Measurements from ENCODE around the gene ACSL1.
"Not testable (repeated sequence)": the region's sequence is repeated elsewhere in the genome, so short reads cannot be mapped to it uniquely, and the experiment has no call there.

ACSL1 gene

DNA sequence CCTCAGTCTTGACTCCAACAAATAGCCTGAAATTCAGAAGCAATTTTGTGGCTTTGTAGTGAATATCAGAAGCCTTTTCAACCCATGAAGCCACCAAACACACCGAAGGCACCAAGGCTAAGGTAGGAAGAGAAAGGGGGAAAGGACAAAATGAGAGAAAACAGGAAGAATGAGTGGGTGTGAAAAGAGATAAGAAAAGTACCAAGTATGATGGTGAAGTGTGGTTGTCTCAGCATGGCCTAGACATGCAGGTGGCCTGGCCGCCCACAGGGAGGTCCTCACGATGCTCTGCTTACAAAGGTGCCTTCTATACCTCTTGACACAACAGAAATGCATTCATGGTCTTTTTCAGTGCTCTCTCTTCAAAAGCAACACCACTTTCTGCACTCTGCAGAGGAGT lies 34.9 kb downstream of the ACSL1 start:
- no peak for DNase-seq (ENCODE audit: low read depth)

DNA sequence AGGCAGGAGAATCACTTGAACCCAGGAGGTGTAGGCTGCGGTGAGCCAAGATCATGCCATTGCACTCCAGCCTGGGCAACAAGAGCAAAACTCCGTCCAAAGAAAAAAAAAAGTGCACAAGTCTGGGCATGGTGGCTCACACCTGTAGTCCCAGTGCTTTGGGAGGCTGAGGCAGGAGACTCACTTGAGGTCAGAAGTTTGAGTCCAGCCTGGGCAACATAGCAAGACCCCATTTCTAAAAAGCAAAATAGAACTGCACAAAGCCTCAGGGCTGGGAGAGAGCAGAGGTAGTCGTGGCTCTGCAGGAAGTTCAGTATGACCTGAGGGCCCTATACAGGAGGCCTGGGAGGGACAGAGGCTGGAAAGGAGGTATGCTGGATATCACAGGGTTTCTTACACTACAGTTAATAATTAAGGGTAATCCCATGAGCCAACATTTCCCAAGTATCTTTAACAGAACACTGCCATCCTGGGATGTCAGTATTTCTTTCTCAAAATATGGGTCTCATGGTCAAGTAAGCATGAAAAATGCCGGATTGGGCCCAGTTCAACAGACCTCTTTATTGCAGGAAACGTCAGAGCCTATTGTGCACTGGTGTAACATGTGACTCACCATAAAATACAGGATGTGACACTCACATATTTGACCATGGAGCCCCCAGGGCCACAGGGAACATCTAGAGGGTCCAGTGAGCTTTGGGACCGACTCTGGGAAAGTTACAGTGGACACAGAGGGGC lies 37.8 kb downstream of the ACSL1 start:
- DNase-seq (ENCODE audit: low read depth) = no peak

DNA sequence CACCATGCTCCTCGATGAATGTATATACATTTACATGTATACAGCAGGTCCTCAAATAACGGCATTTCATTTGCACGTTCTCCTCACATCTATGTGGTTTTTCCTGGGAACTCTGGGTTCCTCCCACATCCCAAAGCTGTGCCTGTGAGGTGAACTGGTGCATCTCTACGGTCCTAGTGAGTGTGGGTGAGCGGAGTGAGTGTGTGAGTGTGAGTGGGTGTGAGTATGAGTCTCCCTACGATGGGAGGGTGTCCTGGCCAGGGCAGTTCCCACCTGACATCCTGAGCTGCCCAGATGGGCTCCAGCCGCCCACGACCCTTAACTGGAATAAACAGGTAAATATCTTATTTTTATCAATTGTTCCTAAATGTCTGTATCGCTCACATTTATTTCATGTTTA lies 40.0 kb downstream of the ACSL1 start:
- no peak for DNase-seq (ENCODE audit: low read depth)

DNA sequence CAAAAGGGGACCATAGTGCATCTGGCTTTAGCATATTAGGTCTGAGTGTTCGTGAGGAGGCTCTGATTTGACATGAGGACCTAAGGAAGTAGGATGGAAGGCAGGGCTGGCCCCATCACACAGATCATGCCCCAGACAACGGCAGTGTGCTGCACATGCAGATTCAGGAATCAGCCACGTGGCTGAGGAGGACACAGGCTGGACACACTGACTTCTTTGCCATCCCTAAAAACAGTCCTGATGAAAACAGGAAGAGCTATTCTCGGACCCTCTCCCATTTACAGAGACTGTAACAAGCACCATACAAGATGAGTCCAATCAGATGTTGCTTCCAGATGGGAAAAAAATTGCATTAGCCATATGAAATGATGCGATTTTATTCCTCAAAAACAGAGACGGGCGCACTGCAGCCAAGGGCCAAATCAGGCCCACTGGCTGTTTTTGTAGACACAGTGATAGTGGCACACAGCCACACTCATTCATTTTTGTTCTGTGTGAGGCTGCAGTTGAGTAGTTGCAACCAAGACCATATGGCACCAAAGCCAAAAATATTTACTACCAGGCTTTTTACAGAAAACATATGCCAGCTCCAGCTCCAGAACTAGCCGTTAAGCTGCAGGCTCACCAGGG lies 41.0 kb downstream of the ACSL1 start:
- no peak for DNase-seq (ENCODE audit: low read depth)

DNA sequence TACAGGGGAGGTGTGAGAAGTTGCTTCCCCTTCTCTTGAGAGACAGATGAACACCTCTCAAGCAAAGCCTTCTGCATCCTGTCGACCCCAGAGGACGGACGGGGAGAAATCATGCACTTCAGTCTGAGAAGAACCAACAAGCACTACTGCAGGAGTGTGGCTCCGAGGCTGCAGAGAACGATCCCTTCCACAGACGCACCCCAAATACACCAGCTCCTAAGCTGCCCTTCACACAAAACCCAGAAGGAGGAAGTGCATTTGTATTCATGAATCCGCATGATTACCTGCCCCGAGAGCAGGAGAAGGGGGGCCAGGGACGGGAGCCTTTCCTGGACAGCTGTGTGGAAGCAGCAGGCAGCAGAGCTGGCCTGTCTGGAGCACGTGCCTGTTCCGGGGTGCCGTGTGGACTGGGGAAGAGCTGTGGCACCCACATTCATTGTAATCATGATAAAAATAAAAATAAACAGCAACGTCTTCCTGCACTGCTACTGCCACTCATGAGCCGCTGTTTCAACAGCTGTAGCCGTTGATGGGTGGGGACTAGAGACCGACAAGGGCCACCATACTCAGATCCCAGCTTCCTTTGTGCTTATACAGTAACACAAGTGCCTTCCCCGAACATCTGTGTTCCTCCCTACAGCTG lies 42.9 kb downstream of the ACSL1 start:
- no peak for DNase-seq (ENCODE audit: low read depth)

DNA sequence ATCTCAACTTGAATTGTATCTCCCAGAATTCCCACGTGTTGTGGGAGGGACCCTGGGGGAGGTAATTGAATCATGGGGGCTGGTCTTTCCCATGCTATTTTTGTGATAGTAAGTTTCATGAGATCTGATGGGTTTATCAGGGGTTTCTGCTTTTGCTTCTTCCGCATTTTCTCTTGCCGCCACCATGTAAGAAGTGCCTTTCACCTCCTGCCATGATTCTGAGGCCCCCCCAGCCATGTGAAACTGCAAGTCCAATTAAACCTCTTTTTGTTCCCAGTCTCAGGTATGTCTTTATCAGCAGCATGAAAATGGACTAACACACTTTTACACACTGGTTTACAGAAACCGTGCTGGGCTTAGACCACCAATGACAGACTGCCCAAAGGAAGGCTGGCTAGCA lies 46.6 kb downstream of the ACSL1 start:
- not testable (repeated sequence) for DNase-seq (ENCODE audit: low read depth)

DNA sequence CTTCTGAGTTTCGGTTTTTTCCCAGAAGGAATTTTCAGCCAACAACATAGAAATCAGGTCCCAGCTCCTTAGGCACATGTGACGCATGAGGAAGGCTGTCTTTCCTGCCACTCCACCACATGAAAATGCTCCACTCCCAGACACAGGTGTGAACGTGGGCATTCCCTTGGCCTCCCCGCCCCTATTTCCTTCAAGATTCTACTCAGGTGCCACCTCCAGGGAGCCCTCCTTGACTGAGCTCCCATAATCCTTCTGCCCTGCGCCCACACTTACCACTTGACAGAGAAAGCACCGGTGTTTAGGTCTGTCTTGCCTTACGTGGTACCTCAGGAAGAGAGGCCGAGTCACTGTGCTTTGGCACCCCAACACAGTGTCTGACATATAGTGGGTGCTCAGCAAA lies 47.4 kb downstream of the ACSL1 start:
- DNase-seq (ENCODE audit: low read depth) = no peak

DNA sequence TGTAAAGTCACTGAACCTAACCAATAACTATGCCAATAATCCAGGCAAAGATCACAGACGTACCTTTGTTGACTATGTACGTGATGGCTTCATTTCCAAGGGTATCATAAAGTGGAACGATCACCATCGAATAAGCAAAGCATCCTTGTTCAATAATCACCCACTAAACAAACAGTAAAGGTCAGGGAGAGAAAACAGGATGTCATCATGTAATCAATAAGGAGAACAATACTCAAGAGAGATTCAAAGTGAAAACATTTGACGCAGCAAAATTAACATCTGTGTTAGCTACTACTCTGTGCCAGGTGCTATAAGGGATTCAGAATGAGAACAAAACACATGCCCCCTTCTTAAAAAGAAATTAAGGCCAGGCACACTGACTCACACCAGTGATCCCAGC lies 48.9 kb downstream of the ACSL1 start:
- DNase-seq (ENCODE audit: low read depth) = no peak

DNA sequence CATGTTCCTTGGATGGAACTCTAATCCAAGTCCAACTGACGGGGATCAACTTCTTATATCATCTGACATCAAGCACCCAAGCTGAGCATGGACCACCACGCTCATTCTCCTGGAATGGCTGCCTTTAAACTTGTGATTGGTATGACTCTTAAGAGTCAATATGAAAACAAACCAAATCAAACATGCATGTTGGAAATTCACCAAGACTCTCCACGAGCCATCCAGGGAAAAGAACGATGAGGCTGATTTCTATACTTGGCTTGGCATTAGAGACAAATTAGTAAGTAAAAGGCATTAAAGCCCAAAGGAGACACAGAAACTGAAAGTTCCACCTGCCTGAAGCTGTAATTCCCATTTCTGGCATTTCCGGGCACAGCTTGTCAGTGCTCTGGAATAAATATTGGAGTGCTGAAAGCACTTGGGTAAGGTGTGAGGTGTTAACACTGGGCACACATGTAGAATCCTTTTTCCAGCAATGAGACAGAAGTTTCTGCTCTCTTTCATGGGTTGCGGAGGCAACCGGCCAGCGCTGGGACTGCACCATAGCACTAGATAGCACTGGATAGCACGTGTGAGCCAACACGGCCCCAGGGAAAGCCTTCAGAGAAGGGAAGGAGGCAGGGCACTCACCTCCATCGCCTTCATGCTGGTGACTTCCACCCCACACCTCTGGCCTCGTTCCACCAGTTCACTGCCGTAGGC lies 49.8 kb downstream of the ACSL1 start:
- no peak for DNase-seq (ENCODE audit: low read depth)

DNA sequence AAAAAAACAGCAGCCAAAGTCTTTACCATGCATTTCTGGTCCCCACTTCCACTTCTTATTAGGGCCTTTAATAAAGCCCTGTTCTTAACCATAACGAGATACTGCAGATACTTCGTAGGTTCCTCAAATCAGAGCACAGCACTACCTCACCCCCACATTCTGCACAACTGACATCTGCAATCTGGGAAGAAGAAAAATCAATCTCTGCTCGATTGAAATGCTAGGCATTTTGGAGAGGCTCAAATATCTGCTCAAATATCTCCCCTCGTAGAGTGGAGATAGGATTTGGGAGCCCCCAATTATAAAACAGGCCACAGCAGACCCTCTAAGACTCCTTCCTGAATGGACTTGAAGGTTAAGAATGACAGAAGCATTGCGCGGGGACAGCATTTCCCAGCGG lies 51.6 kb downstream of the ACSL1 start:
- DNase-seq (ENCODE audit: low read depth) = no peak

DNA sequence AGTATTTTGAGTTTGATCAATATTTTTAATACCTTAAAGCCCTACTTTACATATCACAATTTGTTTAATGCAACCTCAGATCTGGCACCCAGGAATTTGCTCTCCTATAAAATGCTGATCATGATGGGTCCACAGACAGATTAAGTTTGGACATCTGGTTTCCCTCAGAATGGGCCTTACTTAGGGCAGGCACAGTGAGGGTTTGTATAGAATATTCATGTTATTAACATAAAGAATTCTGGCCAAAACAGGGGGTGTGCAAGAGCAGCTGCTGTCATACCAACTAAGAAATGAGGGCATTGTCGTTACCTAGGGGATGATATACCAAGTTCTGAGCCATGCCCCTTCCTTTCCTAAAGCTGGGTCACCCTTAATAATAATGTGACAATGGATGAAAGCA lies 54.4 kb downstream of the ACSL1 start:
- DNase-seq (ENCODE audit: low read depth) = no peak

DNA sequence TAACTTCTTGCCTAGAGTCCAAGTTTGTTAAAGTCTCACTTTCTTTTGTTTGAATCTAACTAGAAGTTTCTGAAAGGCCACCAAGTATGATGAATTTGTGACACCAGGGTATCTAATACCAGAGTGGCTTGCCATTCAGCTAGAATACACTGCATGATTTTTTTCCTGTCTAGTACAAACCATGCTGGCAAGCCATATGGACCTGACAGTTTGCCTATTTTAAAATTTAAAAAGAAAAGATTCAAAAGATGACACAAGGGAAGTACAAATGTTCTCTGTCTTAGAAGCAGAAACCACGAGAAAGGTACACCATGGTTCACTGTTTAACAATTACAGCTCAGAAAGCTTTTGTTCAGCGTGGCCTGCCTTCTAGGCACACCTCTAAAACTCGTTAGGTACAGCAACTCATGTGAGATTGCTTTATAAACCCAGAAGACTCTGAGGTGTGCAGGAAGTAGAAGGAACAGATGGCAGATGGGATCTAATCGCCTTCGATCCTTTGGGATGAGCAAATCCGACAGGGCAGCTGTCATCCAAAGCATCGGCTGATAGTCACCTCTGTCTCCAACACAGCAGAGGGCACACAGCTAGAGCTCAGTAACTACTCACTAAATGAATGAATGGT lies 56.5 kb downstream of the ACSL1 start:
- DNase-seq (ENCODE audit: low read depth) = no peak

DNA sequence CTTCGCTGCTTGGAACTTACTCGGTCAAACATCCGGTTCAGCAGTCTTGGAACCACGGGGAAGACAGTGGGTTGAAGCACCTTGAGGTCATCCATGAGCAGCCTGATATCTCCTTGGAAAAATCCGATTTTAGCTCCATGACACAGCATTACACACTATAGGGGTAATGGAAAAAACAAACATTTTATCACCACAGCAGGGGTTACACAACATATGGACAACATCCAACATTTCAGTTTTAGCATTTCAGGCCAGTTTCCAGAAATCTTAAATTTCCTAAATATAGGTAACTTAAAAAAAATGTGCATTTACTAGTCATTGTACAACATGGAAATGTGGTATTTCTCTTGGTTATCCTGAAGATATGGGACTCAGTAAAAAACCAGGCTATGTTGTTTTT lies 57.5 kb downstream of the ACSL1 start:
- no peak for DNase-seq (ENCODE audit: low read depth)

DNA sequence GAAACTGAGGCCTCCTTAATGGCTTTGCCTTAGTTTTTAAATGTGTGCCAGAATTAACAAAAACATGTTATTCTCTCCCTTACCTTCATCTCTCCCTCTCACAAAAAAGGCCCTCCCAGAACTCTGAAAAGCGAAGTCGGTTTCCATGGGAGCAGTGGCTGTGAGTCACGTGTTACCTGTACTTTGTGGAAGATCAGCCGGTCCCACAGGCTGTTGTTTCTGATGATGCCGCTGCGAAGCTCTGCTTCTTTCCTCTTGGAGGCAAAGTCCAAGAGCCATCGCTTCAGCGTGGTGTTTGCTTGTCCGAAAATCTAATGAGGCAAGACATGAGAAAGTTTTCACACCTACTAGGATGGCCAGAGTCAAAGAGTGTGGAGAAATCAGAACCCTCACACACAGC lies 59.3 kb downstream of the ACSL1 start:
- DNase-seq (ENCODE audit: low read depth) = no peak

DNA sequence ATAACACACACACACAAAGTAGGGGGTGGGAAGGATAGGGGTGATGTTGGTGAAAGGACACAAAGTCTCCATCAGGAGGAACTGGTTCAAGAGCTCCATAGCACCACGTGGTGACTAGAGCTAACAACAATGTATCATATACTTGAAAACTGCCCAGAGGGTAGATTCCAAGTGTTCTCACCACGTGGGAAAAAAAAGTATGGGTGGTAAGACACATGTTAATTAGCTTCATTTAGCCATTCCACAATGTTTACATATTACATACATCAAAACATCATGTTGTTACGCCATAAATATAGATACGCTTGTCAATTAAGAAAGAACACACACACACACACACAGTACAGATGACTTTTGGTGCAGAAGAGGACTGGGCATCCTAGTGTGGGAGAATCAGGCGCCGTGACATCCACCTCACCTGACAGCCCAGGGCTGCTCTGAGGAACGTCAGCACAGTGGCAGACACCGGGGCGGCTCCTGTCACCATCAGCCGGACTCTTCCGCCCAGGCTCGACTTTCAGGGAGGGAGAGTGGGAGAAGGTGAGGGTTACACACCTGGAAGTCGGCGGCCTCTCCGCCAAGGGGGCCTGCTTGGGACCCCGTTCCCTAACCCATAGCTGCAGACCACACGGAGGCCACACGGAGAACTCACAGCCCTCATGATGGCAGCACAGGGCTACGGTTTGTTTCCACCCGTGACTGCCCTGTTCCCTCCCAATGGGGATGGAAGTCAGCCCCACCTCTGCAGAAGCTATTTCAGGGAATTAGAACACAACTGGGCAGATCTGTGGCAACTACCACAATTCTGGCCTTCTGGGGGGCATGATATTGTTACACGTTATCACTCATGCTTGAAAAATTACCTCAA lies 60.1 kb downstream of the ACSL1 start:
- DNase-seq (ENCODE audit: low read depth) = no peak

DNA sequence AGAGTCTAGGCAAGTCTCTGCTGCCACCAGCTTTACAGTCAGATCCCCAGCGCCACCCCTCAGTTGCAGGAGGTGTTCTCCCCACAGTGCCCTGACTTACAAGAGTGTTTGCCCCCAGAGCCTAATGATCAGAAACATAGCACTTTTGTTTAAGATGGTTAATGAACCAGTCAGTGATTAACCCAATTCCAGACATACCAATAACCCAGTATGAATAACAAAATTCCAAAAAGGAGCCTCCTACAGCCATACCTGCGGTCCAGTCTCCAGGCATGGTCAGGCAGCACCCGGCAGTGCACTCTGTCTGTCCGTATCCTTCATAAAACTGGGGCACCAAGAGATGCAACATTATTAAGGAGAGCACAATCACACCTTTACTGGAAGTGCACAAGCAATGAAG lies 61.2 kb downstream of the ACSL1 start:
- DNase-seq (ENCODE audit: low read depth) = no peak

DNA sequence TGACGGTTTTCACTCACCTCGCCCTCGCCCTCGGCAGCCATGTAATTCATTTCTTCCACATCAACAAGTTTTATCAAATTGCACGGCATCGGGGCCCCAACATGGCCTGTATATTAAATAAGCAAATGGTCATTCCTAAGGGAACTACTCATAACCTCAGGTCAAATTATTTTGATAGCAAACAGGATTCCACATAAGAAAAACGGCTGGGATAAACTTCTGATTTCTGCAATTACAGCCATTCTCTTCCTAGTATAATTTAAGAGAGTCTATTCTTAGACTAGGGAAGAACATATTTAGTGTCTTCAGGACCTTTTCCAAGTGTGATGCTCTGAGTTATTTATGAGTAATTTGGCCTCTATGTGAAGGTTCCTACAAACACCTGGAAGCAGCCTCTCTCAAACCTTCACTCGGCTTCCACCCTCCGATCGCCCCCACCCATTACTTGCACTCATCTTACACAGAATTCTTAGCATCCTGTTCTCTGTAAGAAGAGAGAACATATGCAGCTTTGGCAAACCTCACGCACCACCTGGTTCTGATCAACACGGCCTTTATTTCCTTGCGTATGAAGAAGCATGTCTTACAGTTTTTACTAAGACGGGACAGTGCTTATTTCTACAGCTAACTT lies 62.5 kb downstream of the ACSL1 start:
- DNase-seq (ENCODE audit: low read depth) = peak; percentile 43

DNA sequence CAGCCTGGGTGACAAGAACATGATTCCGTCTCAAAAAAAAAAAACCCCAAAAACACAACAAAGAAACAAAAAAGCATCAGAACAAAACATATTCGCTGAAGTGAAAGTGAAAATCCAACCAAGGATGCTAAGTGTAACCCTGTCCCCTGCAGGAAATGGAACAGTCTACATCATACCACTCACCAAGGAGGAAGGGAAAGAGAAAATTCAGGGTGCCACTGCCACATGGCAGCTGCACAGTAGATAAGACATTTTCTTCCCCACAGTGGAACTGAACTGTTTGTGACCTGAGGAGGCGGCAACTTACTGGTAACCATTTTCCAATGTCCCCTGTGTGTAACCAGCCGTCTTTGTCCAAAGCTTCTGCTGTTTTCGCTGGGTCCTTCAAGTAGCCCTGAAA lies 63.7 kb downstream of the ACSL1 start:
- no peak for DNase-seq (ENCODE audit: low read depth)

DNA sequence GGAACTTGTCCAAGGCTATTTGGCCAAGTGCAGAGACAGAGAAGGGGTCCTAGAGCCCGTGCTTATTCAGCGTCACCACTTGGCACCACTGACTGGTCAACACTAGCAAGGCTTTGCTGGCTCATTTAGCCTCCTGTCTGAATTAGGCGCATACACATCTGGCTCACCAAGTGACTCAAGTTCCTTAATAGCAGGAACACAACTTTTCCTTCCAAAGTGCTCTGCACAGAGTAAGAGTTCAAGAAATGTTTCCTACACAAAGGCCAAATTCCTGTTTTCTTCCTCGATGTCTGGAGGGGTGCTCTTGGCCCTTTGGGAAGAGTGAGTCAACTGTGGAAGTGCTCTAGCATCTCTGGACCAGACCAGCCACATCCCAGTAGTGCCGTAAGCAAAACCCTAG lies 65.1 kb downstream of the ACSL1 start:
- DNase-seq (ENCODE audit: low read depth) = no peak

DNA sequence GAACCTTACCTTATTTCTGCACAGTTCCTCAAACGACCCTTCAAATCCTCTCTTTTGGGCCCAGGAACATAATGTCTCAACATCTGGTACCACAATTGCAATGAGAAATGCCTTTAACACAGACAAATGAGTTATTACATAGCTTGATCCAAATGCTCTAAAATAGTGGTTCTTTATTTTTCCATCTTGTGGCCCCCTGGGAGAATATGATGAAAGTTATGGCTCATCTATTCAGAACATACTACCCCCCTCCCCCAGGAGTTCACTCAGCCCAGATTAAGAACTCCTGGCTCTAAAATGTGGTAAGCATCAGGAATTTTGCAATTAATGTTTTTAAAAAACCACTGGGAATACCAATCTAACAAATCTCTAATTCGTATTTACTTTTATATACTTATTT lies 68.0 kb downstream of the ACSL1 start:
- no peak for DNase-seq (ENCODE audit: low read depth)

DNA sequence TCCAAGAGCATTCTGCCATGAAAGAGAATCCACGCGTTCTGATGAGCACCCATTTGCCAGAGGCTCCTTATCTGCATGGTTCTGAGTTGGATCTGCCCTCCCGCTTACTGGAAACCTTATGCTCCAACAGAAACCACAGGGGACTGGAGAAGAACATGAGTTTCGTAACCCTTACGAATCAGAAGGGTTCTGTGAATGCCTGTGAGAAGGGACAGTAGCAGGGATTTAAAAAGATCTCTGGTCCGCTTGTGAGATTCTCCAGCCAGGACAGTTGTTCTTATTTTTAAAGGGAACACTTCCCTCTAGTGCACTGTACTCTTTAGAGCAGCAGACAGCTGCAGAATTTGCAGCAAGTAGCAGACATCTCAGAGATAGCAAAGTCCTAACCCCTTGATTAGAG lies 69.4 kb downstream of the ACSL1 start:
- peak; percentile 41 for DNase-seq (ENCODE audit: low read depth)
